ENCODE data around the gene MYO1E.
"Not testable (repeated sequence)": the region's sequence is repeated elsewhere in the genome, so short reads cannot be mapped to it uniquely, and the experiment has no call there.

Gene MYO1E

GRCh38 chr15:59290295-59291212 is 82.1 kb downstream of the MYO1E start:
- no peak for DNase-seq

- DNase-seq, result no peak
Measured at GRCh38 chr15:59289574-59289973, 83.1 kb downstream of the MYO1E start.

GRCh38 chr15:59283717-59284391 is 88.8 kb downstream of the MYO1E start:
- DNase-seq, result no peak

- DNase-seq, result no peak
Measured at GRCh38 chr15:59282515-59283337, 89.9 kb downstream of the MYO1E start.

GRCh38 chr15:59281699-59282098 is 91.0 kb downstream of the MYO1E start:
- no peak for DNase-seq

DNA sequence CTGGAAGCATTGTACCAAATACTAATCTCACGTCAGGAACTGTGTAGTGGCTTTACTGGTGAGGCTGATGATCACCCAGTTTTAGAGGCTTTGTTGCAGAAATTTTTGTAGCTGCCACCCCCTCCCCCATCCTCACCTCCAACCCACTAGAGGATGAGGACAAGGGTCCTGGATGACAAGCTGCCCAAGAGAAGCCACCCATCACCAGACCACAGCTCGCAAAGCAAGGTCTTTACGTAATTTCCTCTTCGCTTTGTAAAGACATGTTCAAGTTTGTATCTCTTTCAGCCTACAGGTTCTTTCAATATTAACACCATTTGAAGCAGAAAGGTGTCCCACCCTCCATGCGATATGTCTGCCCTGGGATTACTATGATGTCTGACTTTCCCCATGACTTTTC is 91.8 kb downstream of the MYO1E start:
- no peak for DNase-seq

DNA sequence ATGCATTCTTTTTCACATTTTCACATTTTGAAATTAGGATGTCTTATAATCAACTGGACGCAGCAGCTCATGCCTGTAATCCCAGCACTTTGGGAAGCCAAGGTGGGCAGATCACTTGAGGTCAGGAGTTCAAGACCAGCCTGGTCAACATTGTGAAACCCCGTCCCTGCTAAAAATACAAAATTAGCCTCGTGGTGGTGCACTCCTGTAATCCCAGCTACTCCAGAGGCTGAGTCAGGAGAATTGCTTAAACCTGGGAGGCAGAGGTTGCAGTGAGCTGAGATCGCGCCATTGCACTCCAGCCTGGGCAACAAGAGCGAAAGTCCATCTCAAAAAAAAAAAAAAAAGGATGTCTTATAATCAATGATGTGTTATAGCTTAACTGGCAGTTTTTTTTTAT is 92.4 kb downstream of the MYO1E start:
- DNase-seq, result not testable (repeated sequence)

GRCh38 chr15:59279023-59279422 is 93.6 kb downstream of the MYO1E start:
- DNase-seq, result no peak

DNA sequence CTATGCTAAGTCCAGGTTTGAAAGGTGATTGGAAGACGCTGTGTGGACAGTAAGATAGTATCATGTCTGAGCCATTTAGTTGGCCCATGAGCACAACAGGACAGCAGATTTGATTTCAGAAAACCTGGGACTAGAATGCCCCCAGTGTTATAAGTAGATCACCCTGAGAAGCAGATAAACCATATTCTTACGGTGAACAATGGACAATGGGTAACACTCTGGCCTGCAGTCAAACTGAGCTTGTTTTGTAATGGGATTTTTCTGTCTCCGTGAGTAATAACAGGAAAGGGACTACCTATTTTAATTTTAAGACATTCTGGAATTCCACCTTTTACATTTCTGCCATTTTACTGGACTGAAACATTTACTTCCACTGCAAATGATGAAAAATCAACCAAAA is 94.6 kb downstream of the MYO1E start:
- DNase-seq, result no peak

DNA sequence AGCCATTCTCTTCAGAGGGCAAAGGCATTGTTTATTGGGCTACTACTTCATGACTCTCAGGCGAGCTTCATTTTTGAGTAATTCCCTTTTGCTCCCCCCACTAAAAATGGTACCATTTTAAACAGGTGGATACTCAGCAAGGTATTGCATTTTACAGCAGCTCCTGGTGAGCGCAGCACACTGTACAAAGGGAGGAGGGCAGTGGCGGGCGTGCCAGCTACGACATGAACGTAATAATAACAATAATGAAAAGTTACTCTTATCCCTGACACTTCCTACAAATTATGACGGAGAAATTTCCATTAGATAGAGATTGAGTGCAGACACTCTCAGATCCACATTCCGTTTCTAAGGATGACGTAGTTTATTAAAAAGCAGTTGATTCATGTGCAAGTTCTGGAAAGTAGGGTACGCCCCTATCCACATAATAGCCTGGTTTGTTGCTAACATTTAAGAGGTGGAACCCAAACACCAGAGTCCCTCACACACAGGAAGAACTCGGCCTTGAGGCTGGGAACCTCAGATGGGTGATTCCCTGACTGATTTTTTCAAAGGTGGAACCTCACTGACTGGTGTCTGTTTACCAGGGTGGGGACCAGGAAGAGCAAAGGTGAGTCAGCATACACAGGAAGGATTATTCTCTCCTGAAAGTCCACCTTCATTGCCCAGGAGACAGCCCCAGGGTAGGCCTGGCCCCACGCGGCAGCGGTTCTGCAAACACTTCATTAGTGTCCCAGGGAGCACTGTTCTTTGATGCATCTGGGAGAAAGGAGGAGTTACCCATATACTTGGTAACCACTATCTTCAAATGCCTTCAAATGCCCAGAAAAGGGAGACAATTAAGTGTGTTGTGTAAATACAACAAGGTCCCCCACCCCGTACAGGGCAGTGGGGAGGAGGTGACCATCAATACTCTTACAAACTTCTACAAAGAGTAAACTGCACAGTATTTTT is 96.2 kb downstream of the MYO1E start:
- no peak for DNase-seq

DNA sequence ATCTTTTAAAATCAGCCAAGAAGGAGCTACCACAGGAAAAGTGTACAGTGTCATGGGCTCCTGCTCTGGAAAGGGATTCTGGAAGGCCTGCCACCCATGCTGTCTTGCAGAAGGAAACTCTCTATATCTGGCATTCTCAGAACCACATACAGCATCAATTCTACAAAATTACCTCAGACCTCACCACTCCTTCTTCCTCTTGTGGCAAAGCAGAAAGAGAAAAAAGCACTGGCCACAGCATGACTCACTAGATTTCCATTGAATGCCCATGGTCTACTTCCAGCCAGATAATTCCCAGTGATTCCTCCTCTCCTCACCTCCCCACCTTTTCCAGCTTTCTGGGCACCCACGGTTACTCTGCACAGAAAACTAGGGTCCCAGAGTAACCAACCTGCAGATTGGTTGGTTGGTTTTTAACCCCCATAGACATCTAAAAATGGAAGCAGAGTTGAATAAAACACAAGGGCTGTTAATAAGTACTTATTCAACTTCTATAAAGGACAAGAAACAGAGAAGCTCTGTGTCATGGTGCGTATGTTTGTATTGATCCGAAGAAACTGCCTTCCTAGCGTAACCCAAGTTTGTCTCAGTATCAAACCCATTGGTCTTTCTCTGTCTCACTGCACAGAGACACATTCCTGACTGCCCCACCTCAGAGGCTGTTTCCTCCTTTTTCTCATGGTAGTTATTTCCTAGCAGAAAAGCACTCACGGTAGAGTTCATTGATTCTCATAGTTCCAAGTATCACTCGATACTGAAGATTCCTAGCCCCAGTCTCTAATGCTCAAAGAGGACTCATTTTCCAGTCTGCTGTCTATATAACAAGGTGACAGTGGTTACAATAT is 98.3 kb downstream of the MYO1E start:
- no peak for DNase-seq

DNA sequence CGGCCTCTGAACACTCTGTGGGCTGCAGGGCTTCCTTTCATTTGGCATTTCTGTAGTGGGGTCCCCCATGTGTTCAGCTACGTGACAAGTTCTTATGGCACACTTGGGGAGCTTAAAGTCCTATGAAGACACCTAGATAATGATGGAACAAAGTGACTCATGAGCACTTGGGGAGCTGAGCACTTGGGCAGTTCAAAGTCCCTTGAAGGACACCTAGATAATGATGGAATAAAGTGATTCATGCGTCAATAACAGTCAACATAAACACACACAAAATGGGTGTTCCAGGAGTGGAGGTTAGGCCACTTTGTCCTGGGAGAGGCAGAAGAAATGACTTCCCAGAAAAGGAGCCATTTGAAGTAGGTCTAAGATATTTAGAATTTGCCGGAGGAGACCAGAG is 99.4 kb downstream of the MYO1E start:
- no peak for DNase-seq

GRCh38 chr15:59271595-59272201 is 101.0 kb downstream of the MYO1E start:
- DNase-seq, result no peak

DNA sequence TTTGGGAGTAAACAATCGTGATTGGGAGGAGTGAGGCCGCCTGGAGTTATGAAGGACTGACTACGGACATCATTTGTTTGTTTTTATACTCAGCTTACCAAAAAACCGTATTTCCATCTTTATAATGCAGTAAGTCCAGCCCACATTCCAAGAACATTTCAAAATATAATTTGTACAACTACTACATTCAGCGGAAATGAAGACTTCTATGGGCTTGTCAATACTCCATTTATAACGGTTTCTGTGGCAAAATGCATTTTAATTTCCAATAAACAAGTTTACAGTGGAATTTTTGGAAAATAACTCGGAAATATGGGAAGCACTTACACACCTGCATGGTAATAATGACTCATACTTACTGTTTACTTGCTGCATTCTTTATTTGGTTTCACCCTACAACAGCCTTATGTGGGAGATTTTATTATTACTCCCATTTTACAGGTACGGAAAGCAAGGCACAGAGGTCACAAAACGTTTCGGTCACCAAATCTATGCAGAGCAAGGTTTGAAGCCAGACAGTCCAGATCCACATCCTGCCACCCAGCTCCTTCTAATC is 103.7 kb downstream of the MYO1E start:
- no peak for DNase-seq

GRCh38 chr15:59268168-59268851 is 104.4 kb downstream of the MYO1E start:
- DNase-seq, result no peak

GRCh38 chr15:59266028-59266427 is 106.6 kb downstream of the MYO1E start:
- no peak for DNase-seq

GRCh38 chr15:59262316-59262715 is 110.4 kb downstream of the MYO1E start:
- no peak for DNase-seq

DNA sequence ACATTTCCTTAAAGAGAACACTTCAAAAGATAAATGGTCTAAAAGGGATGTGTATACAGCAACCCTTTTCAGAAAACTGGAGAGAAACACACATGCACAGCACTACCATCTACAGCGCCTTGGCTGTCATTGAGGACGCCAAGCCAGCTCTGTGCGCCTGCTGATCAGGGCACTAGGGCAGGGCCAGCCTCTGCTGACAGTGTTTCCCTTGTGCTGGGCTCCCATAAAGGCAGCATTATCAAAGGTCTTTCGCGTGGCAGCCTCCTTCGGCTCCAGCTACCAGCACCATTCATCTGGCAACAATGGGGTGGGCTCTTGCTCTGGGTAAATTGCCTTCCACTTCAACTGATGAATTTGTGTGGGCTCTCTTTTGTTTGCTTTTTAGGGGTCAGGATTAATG is 112.6 kb downstream of the MYO1E start:
- no peak for DNase-seq

DNA sequence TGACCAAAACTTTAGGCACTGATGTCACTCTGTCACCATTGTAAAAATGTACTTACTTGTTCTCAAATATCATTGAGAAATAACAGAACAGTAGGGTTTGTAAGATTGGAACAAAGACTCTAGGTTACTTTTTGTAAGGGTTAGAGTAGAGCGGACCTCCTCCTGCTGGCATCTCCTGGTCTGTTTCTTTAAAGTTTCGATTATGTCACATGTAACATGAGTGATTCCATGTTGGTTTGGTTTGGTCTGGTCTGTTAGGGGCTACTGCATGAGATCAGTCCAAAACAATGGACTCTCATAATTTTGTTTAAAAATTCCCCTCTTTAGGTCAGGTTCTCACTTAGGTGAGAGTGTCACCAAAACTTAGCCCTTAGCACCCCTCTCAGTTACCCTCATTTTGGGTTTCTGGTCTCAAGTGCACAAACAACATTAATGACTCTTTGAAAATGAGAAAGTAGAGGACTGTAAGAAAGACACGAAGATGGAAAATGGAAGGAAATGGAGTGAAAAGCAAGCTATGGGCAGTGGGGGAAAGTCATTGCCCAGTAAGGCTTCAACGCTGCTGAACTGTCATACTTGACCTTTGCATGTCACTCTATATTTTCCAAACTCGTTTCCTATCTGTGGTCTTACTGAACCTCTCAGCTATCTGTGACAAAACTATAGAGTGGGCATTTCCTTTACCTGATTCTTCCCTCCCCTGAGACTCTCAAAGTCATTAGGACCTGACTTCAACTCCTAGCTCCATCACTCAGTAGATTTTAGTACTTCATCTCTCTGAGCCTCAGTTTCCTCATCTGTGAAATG is 113.3 kb downstream of the MYO1E start:
- no peak for DNase-seq
